GM18511 (cell line): ENCODE results near the gene CARNS1.
"Not testable (repeated sequence)": the region's sequence is repeated elsewhere in the genome, so short reads cannot be mapped to it uniquely, and the experiment has no call there.

ENCODE experiments used
- ATAC-seq: cut with Tn5 transposase; IDR thresholded peaks from one replicate; pipeline ENCODE4 v1.9.1; 2021; ENCODE audit warnings: mild to moderate bottlenecking, moderate library complexity; ENCODE audit not compliant: unreplicated experiment

The CARNS1 gene

DNA sequence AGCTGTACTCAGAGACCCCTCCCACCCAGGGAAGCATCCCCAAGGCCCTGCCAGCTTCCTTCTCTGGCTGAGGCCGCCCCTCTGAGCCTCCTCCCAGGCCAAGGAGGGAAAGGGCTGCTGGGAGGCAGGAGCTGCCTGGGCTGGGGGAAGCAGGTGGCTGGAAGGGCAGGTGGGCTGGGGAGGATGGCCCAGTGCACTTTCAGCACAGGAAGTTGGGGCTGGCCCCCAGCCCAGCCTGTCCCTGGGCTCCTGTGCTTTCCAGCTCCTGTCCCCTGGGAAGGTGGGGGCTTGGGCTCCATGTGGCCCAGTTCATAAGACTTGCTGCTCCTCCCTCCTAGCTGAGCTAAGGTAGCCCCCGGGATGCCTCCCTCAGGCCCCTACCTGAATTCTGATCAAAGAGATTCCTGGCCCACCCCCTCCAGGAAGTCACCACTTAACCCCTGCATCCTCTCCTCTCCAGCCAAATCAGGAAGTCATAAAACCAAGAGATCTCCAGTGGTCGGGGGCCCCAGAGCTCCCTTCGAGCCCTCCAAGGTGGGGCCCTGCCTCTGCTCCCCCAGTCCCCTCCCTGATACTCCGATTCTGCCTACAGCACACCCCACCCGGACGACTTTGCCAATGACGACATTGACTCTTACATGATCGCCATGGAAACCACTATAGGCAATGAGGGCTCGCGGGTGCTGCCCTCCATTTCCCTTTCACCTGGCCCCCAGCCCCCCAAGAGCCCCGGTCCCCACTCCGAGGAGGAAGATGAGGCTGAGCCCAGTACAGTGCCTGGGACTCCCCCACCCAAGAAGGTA is 18.7 kb upstream of the CARNS1 start:
- no peak for ATAC-seq

DNA sequence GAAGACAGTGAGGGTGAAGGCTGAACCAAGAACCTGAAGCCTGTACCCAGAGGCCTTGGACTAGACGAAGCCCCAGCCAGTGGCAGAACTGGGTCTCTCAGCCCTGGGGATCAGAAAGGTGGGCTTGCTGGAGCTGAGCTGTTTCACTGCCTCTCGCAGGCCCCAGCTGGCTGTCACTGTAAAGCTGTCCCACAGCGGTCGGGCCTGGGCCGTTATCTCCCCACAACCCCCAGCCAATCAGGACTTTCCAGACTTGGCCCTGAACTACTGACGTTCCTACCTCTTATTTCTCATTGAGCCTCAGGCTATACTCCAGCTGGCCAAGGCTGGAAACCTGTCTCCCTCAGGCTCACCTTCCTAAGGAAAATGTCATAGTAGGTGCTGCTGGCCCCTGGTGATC is 17.9 kb upstream of the CARNS1 start:
- no peak for ATAC-seq

DNA sequence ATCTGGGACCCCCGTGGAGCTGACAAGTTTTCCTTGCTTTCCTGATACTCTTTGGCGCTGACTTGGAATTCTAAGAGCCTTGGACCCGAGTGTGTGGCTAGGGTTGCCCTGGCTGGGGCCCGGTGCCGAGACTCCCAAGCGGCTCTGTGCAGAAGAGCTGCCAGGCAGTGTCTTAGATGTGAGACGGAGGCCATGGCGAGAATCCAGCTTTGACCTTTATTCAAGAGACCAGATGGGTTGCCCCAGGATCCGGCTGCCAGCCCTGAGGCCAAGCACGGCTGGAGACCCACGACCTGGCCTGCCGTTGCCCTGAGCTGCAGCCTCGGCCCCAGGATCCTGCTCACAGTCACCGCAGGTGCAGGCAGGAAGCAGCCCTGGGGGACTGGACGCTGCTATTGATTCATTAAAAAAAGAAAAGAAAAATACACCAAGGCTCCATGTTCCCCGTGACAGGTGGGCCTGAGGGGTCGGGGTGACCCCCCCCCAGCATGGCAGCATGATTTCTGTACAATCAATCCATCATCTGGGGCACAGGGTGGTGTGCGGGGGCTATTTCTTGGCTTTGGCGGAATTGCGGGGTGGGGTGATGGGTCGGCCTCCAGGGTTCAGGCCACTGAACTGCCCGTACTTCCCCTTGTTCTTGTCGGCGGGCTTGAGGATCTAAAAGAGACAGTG is 17.4 kb upstream of the CARNS1 start:
- no peak for ATAC-seq

GRCh38 chr11:67398661-67399563 is 16.6 kb upstream of the CARNS1 start:
- no peak for ATAC-seq

- no peak for ATAC-seq
These were observed 15.1 kb upstream of the CARNS1 start for GRCh38 chr11:67400251-67400941.

GRCh38 chr11:67400942-67401494 is 14.5 kb upstream of the CARNS1 start:
- ATAC-seq, result peak; percentile 23

DNA sequence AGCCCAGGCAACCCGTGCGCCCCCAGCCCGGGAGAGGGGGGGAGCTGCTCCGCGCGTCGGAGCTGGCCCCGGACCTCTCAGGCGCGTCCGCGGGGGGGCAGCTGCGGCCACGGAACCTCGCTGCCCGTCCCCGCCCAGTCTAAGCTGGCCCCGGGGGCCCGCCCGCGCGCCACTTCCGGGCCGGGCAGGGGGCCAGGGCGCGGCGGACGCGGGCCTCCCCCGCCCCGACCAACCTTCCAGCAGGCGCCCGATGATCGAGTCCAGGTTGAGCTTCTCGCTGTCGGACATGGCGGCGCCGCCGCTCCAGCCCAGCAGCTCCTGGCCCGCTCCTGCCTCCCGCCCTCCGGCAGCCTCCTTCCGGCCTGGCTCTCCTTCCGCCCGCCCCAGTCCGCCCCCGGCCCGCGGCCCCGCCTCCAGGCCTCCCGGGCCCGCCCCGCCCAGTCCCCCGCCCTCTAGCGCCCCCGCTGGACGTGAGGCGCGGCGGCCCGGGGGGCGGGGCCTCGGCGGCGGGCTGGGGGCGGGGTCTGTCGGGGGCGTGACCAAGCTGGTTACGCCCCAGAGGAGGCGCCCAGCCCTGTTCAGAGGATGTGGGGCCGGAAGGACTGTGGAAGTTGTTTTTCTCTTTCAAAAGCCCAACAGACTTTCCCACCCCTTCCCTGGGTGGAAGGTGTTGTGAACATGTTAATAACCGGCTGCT is 13.8 kb upstream of the CARNS1 start, which contains the start of gene PPP1CA:
TSS of gene PPP1CA (minus strand) at position 364 of the 697 bp plus-strand sequence. CDS start at position 288, 76 bp downstream.
- peak; percentile 67 for ATAC-seq

DNA sequence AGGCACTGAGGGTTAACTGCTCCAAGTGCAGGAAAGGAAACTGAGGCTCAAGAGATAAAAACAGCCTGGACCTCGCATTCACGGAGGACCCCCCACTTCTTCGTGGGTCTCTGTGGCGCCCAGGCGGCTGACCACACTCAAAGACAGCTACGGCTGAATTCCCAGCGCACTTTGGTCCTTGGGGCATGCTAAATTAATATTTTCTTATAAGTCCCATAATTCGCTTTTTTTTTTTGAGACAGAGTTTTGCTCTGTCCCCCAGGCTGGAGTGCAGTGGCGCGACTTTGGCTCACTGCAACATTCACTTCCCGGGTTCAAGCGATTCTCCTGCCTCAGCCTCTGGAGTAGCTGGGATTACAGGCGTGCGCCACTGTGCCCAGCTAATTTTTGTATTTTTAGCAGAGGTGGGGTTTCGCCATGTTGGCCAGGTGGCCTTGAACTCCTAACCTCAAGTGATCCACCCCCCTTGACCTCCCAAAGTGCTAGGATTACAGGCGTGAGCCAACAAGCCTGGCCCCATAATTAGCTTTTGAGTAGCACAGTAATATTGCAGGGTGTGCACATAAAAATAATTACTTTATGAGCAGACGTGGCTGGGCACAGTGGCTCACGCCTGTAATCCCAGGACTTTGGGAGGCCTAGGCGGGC is 13.2 kb upstream of the CARNS1 start:
- ATAC-seq, result not testable (repeated sequence)

DNA sequence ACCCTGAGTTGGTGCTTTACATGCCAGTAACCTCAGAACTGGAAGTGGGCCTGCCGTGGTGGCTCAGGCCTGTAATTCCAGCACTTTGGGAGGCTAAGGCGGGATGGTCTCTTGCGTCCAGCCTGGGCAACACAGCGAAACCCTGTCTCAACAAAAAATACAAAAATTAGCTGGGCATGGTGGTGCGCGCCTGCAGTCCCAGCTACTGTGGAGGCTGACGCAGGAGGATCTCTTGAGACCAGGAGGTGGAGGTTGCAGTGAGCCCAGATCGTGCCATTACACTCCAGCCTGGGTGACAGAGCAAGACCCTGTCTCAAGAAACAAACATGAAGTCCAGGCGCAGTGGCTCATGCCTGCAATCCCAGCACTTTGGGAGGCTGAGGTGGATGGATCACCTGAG is 12.4 kb upstream of the CARNS1 start:
- not testable (repeated sequence) for ATAC-seq

DNA sequence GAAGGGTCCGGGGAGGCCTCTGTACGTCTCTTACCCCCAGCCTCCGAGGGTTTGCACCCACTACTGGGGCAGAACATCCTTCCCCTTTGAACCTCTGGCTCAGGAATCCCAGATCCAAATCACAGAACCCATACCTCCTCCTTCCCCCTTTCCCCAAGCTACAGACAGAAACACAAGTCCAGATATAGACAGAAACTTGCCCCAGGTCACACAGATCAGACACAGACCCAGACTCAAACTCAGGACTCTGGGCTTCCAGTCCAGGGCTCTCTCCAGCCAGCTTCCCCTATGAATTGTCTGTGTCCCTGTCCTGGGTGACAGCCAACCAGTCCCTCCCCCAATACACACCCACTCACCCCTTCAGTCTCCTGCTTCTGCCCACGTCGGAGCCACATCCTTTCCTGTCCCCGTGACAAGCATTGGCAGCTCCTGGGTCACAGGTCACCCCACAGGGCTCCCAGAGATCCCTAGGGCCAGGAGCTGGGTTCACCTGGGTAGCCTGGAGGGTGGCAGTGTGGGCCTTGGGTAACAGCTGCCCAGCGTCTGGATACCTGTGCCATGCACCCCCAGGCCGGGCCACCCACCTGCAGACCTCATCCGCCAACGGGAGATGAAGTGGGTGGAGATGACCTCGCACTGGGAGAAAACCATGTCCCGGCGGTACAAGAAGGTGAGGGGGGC is 10.8 kb upstream of the CARNS1 start:
- ATAC-seq, result no peak

DNA sequence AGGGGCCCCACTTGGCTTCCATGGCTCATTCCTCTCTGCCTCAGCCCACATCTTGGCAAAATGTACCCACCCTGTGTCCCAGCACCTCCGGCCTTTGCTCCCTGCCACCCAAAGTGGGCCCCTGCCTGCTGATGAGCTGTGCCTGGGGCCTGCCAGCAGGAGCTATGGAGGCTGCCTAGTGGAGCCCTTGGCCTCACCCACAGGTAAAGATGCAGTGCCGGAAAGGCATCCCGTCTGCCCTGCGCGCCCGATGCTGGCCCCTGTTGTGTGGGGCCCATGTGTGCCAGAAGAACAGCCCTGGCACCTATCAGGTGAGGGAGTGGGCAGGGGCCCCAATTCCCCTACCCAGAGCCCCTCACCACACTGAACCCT is 10.3 kb upstream of the CARNS1 start:
- ATAC-seq, result no peak

DNA sequence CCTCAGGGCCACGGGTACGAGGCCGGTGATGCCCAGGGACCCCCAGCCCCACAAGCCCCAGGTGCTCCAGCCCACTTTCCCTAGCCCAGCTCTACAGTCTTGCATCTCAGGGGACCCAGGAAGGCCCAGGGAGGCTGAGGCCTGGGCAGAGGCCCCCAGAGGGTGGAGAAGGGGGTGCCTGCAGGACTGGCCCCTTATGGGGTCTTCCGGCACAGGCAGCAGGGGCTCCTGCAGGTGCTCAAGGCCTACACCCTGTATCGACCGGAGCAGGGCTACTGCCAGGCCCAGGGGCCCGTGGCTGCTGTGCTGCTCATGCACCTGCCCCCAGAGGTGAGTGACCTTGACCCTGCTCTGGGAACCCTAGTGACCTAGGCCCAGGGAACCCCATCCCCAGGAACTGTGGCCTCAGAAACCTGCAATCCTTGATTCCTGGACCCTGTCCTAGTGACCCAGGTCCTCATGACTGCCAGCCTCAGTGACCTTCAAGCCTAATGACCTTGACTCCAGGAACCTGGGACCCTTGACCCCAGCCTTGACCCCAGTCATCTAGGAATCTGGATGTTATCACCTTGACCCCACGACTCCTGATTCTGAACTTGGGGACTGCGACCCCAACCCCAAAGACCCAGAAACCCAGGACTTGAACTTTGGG is 9.7 kb upstream of the CARNS1 start:
- no peak for ATAC-seq

DNA sequence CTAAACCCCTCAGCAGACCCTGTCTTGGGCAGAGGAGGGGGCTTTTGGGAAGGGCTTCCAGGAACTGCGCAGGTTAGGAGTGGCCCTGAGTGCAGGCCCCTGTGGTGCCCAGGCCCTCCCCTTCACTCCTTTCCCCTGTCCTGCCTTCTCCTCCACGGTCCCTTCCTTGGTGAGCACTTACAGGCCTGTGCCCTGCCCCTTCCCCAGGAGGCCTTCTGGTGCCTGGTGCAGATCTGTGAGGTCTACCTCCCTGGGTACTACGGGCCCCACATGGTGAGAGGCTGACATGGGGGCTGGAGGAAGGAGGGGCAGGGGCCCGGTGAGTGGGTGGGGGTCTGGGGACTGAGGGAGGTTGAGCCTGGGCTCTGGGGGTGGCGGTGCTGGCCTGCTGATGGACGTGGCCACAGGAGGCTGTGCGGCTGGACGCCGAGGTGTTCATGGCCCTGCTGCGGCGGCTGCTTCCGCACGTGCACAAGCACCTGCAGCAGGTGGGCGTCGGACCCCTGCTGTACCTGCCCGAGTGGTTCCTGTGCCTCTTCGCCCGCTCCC is 9.0 kb upstream of the CARNS1 start:
- ATAC-seq, result no peak

DNA sequence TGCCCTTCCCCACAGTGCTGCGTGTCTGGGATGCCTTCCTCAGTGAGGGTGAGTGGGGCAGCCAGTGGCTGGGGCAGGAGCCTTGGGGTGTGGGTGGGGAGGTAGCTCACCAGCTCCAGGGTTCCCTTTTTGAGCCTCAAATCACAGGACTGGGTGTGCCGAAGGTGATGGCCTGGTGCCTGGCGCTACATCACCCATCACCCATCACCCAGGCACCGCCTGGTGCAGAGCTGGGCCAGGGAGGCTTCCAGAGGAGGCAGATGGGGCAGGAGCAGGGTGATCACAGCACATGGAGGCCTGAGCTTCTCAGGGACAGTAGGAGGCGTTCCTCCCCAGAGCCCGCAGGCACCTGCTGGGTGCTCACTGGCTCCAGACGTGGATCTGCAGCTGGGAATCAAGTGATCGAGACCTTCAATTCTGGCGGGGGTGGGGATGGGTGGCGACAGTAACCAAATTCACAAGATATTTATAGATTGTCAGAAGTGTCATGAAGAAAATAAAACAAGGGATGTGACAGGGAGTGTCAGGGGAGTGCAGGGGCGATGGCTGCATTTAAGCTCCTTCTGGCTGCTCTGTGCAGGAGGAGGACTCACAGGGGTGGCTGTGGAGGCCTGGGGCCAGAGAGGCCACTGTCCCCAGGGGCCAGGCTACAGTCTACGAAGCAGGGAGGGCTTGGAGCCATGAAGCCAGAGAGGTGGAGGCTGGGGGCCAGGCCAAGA is 8.3 kb upstream of the CARNS1 start:
- ATAC-seq, result no peak

GRCh38 chr11:67407688-67408163 is 7.8 kb upstream of the CARNS1 start:
- ATAC-seq, result no peak

GRCh38 chr11:67408437-67409200 is 6.9 kb upstream of the CARNS1 start:
- ATAC-seq, result no peak
